ENCODE data around the gene CCN5.
A peak's percentile ranks its signal among the peaks of the same experiment; 100 is the strongest.

The CCN5 gene

GRCh38 chr20:44765701-44766347, 50.7 kb downstream of the CCN5 start:
- DNase-seq (ENCODE audit: low read depth in 2 of 2): peak in 1 of 2 donors; percentile 35
- TF ChIP-seq, protein P1, sequence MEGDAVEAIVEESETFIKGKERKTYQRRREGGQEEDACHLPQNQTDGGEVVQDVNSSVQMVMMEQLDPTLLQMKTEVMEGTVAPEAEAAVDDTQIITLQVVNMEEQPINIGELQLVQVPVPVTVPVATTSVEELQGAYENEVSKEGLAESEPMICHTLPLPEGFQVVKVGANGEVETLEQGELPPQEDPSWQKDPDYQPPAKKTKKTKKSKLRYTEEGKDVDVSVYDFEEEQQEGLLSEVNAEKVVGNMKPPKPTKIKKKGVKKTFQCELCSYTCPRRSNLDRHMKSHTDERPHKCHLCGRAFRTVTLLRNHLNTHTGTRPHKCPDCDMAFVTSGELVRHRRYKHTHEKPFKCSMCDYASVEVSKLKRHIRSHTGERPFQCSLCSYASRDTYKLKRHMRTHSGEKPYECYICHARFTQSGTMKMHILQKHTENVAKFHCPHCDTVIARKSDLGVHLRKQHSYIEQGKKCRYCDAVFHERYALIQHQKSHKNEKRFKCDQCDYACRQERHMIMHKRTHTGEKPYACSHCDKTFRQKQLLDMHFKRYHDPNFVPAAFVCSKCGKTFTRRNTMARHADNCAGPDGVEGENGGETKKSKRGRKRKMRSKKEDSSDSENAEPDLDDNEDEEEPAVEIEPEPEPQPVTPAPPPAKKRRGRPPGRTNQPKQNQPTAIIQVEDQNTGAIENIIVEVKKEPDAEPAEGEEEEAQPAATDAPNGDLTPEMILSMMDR (IDR thresholded peaks at IDR 0.05; ENCODE audit: low read depth, low read length): no peak
- H3K4me3 ChIP-seq (replicated peaks in 1 of 2; ENCODE audit: low read depth in 2 of 2, low read length in 2 of 2): no peak overlapping the region

DNA sequence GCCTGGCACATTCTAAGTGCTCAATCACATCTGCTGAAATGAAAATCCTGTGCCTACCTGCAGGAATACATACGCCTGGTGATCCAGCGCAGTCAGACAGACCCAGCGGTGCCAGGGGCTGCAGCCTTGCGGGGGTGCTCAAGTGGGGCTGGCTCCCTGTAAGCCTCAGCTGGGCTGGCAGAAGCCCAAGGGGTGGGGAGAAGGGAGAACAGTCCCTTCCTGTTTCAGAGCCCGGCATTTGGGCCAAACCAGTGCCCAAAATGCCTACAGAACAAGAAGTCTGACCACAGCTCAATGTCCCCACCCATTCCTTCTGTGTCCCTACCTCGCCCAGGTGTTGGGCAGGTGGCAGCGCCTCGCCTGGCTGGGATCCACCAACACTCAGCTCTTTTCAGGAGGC, 53.1 kb downstream of the CCN5 start:
- TF ChIP-seq, protein P1 (IDR thresholded peaks at IDR 0.05; ENCODE audit: low read depth, low read length): no peak
- DNase-seq (ENCODE audit: low read depth in 2 of 2): no peak
- no peak overlapping the region for H3K4me3 ChIP-seq (replicated peaks in 1 of 2; ENCODE audit: low read depth in 2 of 2, low read length in 2 of 2)

GRCh38 chr20:44768854-44769480, 53.8 kb downstream of the CCN5 start:
- TF ChIP-seq, protein P1 (IDR thresholded peaks at IDR 0.05; ENCODE audit: low read depth, low read length): no peak

GRCh38 chr20:44769481-44769863, 54.3 kb downstream of the CCN5 start:
- TF ChIP-seq, protein P1 (IDR thresholded peaks at IDR 0.05; ENCODE audit: low read depth, low read length): no peak
- no peak for DNase-seq (ENCODE audit: low read depth in 2 of 2)

More at GRCh38 chr20:44768854-44769480, 53.8 kb downstream of the CCN5 start:
- no peak for DNase-seq (ENCODE audit: low read depth in 2 of 2)
- no peak overlapping the region for H3K4me3 ChIP-seq (replicated peaks in 1 of 2; ENCODE audit: low read depth in 2 of 2, low read length in 2 of 2)

DNA sequence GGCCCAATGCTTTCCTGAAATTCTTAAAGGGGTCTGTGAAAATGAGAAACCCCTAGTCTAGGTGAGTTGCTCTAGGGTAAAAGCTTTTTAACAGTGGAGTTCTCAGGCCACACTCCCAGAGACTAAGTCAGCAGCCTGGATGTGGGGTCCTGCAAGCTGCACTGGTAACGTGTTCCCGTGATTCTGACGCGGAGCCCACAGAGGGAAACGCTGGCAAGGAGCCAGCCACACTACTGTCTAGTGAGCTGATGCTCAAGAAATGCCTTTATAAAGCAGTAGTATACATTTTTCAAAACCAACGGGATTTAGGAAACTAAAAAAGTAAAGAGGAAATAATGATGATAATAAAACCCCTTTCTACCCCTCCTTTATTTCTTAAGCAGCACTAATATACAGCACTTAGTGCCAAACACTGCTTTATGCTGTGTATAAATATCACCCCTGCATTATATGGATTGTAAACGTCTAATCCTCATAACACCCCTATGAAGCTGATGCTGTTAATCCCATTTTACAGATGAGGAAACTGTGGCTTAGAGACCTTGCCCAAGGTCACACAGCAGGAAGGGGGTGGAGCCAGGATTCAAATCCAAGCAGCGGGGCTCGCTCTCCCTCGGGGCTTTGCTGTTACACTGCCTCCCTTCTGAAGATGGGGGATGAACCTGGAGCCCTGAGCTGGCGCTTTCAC, 55.5 kb downstream of the CCN5 start:
- no peak overlapping the region for H3K4me3 ChIP-seq (replicated peaks in 1 of 2; ENCODE audit: low read depth in 2 of 2, low read length in 2 of 2)
- TF ChIP-seq, protein P1 (IDR thresholded peaks at IDR 0.05; ENCODE audit: low read depth, low read length): no peak
- no peak for DNase-seq (ENCODE audit: low read depth in 2 of 2)

More at GRCh38 chr20:44769481-44769863, 54.3 kb downstream of the CCN5 start:
- H3K4me3 ChIP-seq (replicated peaks in 1 of 2; ENCODE audit: low read depth in 2 of 2, low read length in 2 of 2): no peak overlapping the region

DNA sequence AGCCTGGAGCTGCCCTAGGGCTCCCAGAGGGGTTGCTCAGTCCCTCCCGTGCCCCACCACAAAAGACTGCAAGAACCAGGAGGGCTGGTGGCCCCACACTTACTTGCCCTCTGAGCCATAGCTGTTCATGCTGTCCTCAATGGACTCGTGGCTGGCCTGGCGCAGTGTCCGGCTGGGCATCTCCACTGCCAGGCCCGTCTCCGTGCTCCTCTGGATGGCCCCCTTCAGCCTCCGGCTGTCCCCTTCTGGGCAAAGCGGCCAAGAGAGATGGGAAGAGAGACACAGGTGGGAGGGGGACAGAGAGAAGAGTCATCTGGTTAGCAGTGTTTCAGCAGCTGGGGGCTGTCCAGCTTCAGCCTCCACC, 56.0 kb downstream of the CCN5 start:
- TF ChIP-seq, protein P1 (IDR thresholded peaks at IDR 0.05; ENCODE audit: low read depth, low read length): no peak

More for the DNA sequence above, 56.0 kb downstream of the CCN5 start:
- no peak for DNase-seq (ENCODE audit: low read depth in 2 of 2)
- H3K4me3 ChIP-seq (replicated peaks in 1 of 2; ENCODE audit: low read depth in 2 of 2, low read length in 2 of 2): no peak overlapping the region
